Cardiac septum (tissue), 1 donor: ENCODE data around the gene CFAP161. TPM values are rescaled to one million over a fixed set of nuclear protein-coding genes. Genes with fewer than 3 reads are reported as not detected.
A peak's percentile ranks its signal among the peaks of the same experiment; 100 is the strongest.

Source experiments
- DNase-seq: peaks from one replicate; pipeline ENCODE4 v3.0.0-alpha.2; 2020; ENCODE audit warnings: low spot score
- intact Hi-C: fragments of 100-400 bp; cut with DNase I; formaldehyde crosslinking; loops from one replicate; pipeline ENCODE4 v1.14.0; 2022
- long read RNA-seq: library from polyadenylated mRNA; unstranded; transcript quantifications from one replicate; pipeline ENCODE4 v2.0.0, GENCODE V29; 2021
- total RNA-seq: library from RNA; stranded (reverse); fragmentation: NEBNext Ultra II Directional; extraction: Animal tissue kit (Norgen Biotek cat#: 25700); gene quantifications from one replicate; pipeline ENCODE4 v1.2.1, GENCODE V29; 2021
- donor health status: DM: no; HTN: no; CAD: no.

CFAP161 gene, protein sequence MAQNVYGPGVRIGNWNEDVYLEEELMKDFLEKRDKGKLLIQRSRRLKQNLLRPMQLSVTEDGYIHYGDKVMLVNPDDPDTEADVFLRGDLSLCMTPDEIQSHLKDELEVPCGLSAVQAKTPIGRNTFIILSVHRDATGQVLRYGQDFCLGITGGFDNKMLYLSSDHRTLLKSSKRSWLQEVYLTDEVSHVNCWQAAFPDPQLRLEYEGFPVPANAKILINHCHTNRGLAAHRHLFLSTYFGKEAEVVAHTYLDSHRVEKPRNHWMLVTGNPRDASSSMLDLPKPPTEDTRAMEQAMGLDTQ
- total RNA-seq = 1.7 TPM
- long read RNA-seq, partial matches to known transcripts = 0 of 1 reads
- long read RNA-seq, other reads (novel, unspliced or antisense) = 1 of 1 reads

DNA sequence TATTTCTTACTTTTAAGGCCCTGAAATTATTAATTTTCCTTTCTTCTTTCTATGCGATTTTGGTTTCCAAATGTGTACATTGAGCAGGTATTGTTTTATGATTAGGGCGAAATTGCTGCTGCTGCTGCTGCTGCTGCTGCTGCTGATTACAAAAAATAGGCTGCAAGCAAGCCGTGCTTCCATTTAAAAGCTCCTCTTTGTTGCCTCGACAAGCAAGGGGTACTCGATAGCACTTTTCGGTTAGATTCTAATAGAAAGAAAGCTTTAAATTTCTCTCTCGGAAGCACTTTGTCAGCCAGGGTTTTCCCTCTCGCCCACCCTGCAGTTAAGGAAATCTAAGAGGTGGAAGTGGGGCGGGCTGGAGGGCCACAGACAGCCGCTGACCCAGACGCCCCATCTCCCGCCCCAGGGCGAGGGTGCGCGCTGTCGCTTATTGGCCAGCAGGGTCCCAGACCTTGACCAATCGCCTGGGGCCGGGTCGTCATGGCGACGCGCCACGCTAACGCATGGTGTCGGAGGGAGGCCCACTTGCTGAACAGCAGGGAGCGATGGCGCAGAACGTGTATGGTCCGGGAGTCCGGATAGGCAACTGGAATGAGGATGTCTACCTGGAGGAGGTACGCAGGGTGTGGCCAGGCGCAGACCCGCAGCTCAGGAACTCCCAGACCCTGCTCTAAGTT, at the start of gene CFAP161:
TSS of gene CFAP161 (plus strand) at position 489 of the 680 bp plus-strand sequence. CDS start at position 549, 60 bp downstream.
- DNase-seq = no peak
- intact Hi-C loops = no loop called here

DNA sequence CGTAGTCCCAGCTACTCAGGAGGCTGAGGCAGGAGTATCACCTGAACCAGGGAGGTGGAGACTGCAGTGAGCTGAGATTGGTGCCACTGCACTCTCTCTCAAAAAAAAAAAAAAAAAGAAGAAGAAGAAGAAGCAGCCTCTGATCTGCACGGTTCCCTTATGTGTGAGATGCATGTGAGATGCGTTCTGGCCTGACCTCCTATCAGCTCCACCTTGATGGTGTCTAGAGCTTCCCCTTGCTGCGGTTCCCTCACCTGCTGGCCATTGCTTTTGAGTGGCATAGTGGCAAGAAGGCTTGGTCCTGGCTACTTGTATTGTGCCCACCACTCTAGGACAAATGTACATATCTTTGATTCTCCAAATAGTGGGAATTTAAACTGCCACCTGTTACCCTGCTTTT, 49.4 kb upstream of the CFAP161 start:
- intact Hi-C loops = no loop called here

DNA sequence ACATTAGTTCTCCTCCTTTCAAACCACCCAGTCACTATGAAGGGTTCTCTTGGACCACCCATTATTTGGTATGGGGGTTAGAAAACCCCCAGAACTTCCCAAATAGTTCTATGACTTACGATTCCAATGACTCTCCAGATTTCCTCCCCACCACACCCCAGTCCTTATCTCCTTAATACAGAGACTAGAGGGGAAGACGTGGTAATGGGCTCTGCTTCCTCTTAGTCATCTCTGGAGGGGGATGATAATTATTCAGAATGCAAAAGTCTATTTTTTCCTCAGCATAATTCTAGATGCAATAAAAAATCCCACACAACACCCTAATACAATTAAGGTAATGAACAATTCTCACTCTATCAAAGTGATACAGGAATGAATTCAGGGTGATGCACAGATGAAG, 48.9 kb upstream of the CFAP161 start:
- intact Hi-C loops = no loop called here

More for the DNA sequence above, 49.4 kb upstream of the CFAP161 start:
- DNase-seq = no peak

DNA sequence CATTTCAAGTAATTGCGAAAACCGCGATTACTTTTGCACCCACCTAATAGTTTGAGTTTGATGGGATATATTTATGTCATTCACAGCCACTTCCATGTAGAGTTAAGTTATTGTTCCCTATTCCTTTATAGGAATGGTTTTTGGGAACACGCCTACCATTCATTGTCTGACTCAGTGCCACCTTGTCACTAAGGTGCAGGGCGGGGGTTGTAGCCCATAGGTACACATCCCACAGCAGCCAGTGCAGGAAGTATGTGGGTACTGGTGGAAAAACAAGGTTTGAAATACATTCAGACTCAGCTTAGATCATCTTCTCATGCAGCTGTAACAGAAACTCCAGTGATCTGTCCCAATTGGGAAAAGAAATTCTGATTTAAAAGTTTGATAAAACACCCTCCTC, 48.2 kb upstream of the CFAP161 start:
- no peak for DNase-seq
- intact Hi-C loops = no loop called here

More for the DNA sequence above, 48.9 kb upstream of the CFAP161 start:
- DNase-seq = no peak

DNA sequence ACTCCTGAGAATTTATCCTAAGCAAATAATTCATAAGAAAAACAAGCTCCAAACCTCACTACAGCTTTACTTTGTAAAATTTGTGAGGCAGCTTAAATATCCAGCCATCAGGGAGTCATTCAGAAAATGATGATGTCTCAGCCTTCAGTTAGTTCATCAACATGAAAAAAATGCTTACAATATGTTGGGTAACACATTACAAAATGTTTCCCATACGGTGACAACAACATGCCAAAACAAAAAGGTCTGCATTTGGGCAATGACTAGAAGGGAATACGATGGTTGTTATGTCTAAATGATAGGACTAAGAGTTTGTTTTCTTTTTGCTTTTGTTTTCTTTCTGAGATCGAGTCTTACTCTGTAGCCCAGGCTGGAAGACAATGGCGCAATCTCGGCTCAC, 47.0 kb upstream of the CFAP161 start:
- intact Hi-C loops = no loop called here
- DNase-seq = no peak

DNA sequence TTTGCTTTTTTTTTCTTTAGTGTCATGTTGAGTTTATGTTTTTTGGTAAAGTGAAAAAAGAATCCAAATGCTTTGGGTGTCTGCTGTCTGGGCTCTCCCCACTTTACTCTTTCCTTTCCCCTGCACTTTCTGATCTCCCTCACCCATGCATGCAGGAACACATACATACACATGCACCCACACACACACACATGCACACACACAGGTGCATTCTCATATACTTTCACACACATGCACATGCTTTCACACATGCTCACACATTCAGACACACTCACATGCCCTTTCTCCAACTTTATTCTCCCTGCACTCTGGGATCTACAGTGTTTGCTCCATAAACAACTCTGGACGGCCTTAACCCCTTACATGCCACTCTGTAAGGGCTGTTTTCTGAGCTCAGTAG, 46.4 kb upstream of the CFAP161 start:
- intact Hi-C loops = no loop called here

DNA sequence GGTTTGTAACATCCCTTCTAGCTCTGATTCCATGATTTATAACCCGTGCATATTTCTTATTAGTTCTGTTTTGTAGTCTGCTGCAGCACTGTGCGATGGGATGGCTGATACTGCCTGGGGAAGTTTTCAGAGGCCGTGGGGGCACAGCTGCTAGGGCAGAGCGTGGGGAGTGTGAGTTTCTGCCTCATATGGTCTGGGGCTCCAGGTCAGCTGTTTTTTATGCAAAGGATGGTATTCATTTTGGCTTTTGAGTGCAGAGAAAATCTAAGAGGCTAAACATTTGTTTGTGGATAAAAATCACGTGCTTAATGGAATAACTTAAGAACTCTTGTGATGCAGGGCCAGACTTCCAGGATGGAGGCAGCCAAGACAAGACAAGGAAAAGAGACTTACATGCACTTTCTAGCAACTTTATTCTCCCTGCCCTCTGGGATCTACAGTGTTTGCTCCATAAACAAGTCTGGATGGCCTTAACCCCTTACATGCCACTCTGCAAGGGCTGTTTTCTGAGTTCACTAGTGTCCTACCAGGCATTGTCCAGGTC, 45.5 kb upstream of the CFAP161 start:
- intact Hi-C loops = no loop called here

More for the DNA sequence above, 46.4 kb upstream of the CFAP161 start:
- no peak for DNase-seq

DNA sequence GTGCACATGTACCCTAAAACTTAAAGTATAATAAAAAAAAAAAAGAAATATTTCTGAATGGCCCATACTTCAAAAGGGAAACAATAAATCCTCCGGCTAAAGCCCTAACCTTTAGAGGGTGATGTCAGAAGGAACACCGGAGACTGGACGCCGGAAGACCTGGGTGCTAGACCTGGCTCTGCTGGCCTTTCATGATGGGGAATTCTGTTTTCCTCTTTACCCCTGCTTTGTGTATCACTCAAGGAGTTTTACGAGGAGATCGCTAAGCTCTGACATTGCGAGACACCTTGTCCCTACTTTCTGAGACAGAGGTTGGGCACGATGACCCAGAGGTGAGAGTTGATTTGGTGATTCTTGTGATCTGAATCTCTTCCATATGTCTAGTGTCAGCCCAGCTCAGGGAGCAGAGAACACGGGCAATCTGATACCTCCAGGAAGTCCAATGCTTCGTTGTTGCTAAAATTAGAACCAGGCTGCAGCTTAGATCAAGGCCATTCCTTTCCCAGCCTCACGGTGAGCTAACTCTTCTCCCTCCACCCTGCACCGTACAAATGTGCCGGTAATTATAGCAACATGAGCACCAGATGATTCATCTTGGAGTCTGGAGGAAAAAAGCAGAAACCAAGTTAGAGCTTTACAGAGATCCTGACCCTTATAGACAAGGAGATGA, 42.0 kb upstream of the CFAP161 start:
- no peak for DNase-seq
- intact Hi-C loops = no loop called here

More for the DNA sequence above, 45.5 kb upstream of the CFAP161 start:
- no peak for DNase-seq

DNA sequence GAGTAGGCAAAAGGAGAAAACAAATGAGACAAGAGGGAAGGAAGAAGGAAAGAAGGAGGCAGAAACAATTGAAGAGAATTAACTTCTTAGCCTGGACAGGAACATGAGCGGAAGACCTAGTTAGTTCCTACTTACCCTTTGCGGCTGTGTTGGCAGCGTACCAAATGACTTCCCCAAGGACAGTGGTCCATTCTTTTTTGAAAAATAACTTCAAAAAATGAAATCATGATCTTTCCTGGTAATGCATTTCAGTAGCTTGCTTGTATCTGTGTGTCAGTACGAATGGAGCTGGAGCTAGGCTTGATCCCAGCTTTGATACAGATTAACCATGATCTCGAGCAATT, 41.5 kb upstream of the CFAP161 start:
- no peak for DNase-seq

DNA sequence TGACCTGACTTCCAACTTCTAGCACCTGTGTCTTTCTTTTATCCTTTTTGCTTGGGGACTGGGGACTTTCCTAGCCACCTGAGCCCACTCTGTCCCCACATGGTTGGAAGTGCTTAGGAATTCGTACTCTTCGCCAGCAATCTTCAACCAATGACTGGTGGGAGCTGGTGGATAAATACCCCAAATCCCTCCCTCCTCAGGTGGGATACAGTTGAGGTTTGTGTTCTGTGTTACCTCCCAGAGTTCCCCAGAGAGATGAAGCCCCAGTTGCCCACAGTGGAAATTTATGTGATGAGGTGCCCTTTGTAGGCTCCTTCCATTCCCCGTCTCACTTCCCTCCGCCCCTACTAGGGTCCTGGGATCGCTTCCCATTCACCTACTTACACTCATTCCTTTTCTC, 40.1 kb upstream of the CFAP161 start:
- no peak for DNase-seq
- intact Hi-C loops = no loop called here

More for the DNA sequence above, 41.5 kb upstream of the CFAP161 start:
- intact Hi-C loops = no loop called here

DNA sequence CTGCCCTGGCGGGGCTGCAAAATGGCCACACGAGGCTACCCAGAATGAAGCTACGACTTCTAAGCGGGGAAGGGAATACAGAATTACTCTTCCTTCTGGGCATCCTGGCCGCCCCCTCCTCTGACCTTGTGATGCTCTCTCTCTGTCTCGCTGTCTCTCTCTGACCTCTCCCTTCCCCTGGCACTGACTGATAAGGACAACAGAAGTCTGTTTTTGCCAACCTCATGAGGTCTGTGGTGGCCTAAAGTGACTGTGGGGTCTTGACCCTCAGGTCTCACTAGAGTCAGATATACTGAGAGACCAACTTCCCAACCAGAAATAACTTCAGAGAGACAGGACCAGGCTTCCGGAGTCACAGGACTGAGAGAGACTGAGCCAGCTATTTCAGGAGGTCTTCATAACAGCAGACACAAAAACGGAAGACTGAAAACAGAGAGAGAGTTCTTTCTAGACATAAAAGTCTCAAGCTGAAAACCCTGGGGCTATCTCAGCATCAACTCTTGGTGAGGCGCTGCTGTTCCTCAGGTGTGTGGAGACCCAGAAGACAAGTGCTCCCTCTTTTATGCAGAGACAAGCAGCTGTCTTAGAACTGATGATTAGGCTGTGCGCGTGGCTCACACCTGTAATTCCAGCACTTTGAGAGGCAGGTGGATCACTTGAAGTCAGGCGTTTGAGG, 38.2 kb upstream of the CFAP161 start:
- no peak for DNase-seq
- intact Hi-C loops = no loop called here

DNA sequence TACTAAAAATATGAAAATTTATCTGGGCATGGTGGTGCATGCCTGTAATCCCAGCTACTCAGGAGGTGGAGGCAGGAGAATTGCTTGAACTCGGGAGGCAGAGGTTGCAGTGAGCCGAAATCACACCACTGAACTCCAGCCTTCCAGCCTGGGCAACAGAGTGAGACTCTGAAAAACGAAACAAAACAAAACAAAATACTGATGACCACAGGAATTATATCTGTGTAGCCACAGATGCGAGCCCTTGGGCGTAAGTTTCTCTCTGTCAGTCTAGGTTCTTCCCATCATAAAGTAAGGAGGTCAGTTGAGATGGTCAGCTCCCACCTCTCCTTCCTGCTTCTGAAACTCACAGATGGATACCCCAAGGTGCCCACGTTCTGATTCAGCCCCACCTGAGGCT, 37.7 kb upstream of the CFAP161 start:
- DNase-seq = no peak
- intact Hi-C loops = no loop called here

DNA sequence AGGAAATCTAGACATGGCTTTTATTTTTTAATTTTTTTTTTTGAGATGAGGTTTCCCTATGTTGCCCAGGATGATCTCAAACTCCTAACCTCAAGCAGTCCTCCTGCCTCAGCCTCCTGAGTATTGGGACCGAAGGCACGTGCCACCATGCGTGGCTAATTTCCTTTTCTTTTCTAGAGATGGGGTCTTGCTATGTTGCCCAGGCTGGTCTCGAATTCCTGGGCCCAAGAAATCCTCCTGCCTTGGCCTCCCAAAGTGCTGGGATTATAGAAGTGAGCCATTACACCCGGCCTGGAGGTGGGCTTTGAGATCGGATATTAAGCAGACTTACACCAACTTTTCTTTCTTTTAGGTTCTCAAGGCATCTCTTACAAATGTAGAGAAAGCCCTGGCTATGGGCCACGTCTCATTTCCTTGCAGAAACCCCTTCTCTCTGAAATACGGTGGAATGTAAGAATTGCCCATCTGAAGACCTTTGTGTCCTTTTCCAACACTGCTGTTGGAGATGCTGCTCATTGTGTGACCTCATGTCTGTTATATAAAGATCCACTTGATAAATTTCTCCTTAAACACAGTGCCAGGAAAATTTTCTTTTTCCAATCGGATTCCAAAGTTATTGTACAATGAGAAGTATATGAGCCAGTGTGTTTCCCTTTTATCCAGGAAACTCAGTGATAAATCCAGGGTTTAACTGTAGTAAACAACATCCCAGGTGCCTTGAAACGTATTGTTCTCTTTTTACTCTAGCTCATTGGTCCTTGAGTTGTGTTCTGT, 36.8 kb upstream of the CFAP161 start:
- intact Hi-C loops = no loop called here
- no peak for DNase-seq

DNA sequence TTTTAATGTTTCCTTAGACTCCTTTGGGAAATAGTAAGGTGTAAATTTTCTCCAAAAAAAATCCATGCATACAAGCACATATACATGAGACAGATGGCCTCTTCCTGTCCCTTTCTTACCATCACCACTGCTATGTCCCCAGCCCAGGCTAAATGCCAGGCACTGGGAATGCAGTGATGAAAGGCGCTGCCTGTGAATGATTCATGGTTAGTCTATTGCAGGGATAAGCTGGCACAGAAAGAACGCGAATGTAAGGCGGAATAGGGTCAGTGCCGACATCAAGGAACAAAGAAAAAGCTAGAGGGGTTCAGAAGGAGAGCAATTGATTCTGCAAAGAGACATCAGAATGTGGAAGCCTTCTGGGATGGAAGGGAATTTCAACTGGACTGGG, 36.2 kb upstream of the CFAP161 start:
- no peak for DNase-seq
- intact Hi-C loops = loop anchor here (2.0 kb wide), 1 partner anchor 59 kb away; no protein-coding TSS in a partner anchor

DNA sequence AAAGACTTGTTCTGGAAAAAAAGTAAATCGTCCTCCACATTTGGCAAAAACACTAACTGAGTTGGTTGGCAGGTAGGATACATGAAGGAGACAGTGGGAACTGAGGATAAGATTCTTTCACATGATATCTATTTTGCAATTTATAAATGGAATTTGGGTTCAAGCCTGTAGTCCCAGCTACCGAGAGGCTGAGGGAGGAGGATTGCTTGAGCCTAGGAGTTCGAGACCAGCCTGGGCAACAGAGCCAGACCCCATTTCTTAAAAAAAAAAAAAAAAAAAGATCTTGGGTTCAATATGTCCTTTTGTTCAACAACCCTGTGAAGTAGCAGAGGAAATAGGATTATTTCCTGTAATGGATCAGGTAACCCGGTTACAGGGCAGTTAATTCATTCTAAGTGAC, 35.7 kb upstream of the CFAP161 start:
- no peak for DNase-seq
- intact Hi-C loops = loop anchor here (2.0 kb wide), 1 partner anchor 60 kb away; no protein-coding TSS in a partner anchor

DNA sequence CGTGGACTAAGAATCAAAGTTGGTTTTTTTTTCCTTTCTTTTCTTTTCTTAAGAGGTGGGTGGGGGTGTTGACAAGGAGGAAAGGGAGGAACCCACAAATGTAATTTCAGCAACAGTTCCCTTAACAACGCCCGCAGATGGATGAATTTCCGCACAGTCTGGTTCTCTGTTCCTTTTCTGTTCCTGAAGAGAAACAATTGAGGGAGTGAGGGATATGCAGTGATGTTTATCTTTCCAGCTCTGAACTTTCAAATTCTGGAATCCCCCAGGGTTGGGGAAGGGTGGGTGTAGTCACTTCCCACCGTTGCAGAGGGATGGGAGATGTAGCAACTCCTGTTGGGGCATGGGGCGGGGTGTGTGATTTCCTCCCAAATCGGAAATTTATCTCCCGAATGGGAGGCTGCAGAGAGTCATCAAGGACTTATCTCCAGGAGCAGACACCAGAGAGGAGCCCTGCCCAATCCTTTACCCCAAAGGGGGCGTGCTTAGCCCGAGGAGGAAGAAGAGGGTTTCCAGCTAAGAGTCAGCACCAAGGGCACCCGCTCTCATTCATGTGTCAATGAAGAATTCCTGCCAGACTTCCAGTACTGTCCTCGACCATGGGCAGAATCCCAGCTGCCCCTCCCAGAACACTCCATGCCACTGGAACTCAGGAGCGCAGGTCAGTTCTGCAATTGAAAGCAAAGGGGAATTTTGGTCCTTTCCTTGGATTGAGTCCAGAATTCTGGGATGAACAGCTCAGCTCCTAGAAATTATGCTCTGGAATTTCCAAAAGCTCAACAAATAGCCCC, 35.0 kb upstream of the CFAP161 start:
- intact Hi-C loops = loop anchor here (1.0 to 2.0 kb wide), 2 partner anchors 60 to 97 kb away; no protein-coding TSS in a partner anchor
- peak; percentile 80 for DNase-seq

DNA sequence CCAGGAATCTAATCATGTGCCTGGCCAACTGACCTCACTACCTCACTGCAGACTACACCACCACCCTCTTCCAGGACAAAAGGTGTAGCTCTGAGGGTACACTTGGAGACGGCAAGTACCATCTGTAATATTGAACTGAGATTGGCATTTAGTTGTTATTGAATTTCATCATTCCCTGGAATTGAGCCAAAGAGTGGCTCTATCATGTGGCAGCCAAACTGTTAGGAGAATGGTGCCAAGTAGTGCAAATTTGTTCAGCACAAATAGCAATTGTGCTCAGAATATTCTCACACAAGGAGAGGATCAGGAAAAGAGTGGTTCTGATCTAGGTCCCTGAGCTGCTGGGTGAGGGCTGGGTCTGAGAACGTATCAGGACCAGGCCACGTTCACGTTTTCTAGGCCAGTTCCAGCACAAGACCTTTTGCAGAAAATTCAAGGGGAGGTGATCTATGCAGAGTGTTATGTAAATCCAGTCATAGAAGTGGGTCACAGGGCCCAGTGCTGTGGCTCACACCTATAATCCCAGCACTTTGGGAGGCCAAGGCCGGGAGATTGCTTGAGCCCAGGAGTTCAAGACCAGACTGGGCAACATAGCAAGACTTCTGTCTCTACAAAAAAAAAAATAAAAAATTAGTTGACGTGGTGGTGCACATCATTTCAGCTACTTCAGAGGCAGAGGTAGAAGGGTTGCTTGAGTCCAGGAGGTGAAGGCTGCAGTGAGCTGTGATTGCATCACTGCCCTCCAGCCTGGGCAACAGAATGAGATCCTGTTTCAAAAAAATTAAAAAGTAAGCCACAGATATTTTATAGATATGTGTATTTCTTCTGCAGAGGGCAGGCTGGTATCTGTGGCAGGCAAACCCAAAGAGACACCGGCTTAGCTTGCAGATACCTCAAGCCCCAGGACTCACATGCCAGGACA, 31.9 kb upstream of the CFAP161 start:
- intact Hi-C loops = no loop called here

More for the DNA sequence above, 31.9 kb upstream of the CFAP161 start:
- no peak for DNase-seq
